Measurements from ENCODE around the gene ZDHHC8.
A peak's percentile ranks its signal among the peaks of the same experiment; 100 is the strongest.

Gene ZDHHC8

GRCh38 chr22:20154602-20155187 is 23.1 kb downstream of the ZDHHC8 start:
- no peak for DNase-seq (ENCODE audit: low read depth)
- no peak overlapping the region for H3K4me3 ChIP-seq (ENCODE audit: low read depth, low read length)
- TF ChIP-seq, protein P1, sequence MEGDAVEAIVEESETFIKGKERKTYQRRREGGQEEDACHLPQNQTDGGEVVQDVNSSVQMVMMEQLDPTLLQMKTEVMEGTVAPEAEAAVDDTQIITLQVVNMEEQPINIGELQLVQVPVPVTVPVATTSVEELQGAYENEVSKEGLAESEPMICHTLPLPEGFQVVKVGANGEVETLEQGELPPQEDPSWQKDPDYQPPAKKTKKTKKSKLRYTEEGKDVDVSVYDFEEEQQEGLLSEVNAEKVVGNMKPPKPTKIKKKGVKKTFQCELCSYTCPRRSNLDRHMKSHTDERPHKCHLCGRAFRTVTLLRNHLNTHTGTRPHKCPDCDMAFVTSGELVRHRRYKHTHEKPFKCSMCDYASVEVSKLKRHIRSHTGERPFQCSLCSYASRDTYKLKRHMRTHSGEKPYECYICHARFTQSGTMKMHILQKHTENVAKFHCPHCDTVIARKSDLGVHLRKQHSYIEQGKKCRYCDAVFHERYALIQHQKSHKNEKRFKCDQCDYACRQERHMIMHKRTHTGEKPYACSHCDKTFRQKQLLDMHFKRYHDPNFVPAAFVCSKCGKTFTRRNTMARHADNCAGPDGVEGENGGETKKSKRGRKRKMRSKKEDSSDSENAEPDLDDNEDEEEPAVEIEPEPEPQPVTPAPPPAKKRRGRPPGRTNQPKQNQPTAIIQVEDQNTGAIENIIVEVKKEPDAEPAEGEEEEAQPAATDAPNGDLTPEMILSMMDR (conservative IDR thresholded peaks at IDR 0.05; ENCODE audit: low read depth, low read length) = peak; percentile 7

GRCh38 chr22:20155330-20156041 is 23.9 kb downstream of the ZDHHC8 start:
- DNase-seq (ENCODE audit: low read depth) = peak; percentile 50
- TF ChIP-seq, protein P1 (conservative IDR thresholded peaks at IDR 0.05; ENCODE audit: low read depth, low read length) = no peak
- no peak overlapping the region for H3K4me3 ChIP-seq (ENCODE audit: low read depth, low read length)

DNA sequence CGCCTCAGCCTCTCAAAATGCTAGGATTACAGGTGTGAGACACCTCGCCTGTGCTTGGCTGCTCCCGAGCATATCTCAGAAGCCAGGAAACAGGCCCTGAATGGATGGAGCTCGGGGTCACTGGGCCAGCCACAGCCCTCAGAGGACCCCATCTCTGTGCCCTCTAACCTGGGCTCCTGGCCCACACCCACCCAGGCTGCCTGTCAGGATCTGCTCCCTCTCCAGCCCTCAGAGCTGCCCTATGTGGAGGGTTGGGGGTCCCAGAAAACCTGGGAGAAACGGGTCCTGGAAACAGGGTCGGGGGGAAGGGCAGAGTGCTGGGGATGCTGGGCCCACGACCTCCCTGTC is 24.4 kb downstream of the ZDHHC8 start:
- TF ChIP-seq, protein P1 (conservative IDR thresholded peaks at IDR 0.05; ENCODE audit: low read depth, low read length) = no peak
- no peak overlapping the region for H3K4me3 ChIP-seq (ENCODE audit: low read depth, low read length)
- no peak for DNase-seq (ENCODE audit: low read depth)

GRCh38 chr22:20156611-20157429 is 25.2 kb downstream of the ZDHHC8 start:
- peak; percentile 82 for DNase-seq (ENCODE audit: low read depth)
- no peak overlapping the region for H3K4me3 ChIP-seq (ENCODE audit: low read depth, low read length)
- TF ChIP-seq, protein P1 (conservative IDR thresholded peaks at IDR 0.05; ENCODE audit: low read depth, low read length) = peak; percentile 97

DNA sequence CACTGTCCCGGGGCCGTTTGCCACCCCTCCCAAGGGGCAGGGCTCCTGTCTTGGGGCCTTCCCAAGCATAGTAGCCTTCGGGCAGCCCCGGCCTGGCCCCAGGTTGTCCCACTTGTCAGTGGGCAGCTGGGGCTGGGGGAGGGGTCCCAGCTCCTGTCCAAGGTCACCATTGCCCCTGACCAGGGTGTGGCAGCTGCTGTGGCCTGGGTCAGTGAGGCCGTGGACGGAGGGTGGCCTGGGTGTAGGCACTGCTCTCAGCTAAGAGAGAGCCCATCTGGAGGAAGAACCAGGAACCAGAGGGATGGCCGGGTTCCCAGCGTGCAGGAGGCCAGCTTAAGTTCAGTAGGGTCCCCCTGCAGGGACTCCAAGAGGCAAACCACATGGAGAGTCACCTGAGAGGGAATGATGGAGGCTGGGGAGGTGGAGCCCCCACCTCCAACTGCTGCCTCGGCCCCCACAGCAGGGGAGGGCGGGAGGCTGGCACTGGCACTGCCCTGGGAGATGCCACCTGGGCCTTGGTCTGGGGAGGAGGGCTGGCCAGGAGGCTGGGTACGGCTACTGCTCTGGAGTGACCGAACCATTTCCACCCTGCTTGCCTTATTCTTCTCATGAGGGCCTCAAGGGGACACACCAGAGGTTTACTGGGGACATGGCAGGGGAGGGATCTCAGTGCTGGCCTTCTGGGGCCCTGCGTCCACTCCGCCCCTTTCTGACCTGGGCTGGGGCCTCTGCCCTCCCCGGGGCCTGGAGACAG is 26.0 kb downstream of the ZDHHC8 start:
- TF ChIP-seq, protein P1 (conservative IDR thresholded peaks at IDR 0.05; ENCODE audit: low read depth, low read length) = no peak
- no peak for DNase-seq (ENCODE audit: low read depth)
- no peak overlapping the region for H3K4me3 ChIP-seq (ENCODE audit: low read depth, low read length)

DNA sequence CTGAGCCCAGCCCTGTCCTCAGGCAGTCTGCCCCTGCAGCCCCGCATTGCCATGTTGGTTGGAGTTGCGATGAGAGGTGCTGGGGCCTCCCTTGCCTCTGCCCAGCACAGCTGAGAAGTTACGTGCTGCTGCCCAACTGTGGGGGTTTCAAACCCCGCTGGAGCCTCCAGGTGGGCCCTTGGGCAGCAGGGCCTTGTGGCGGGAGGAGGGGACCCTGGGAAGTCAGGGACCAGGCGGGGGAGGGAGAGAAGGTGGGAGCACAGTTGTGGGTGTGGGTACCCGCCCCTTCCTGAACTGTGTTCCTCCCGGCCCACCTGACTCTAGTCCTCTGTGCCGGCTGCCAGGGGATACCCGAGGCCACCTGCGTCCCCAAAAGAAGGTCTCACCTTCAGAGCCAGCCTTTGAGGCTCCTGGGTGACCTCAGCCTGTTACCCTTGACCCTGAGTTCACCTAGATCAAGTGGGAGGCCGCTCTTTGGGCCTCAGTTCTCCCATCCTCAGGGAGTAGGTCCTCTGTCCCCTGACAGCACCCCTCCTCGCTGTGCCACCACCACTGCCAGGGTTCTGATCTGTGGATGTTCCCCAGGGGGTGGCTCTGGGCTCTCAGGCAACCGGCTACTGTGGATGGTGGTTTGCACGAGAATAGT is 26.9 kb downstream of the ZDHHC8 start:
- DNase-seq (ENCODE audit: low read depth) = no peak
- TF ChIP-seq, protein P1 (conservative IDR thresholded peaks at IDR 0.05; ENCODE audit: low read depth, low read length) = no peak
- no peak overlapping the region for H3K4me3 ChIP-seq (ENCODE audit: low read depth, low read length)

All from choroid plexus epithelial cell (primary cell).